Colon (tissue), 2 donors: ENCODE results near the gene PBX1.

ENCODE experiments used
- FAIRE-seq: peaks from 2 replicates; lab custom pipeline; 2012; peaks lifted over from hg19 to GRCh38; lab: Jason Lieb, UNC
- donor health status: control.
- donor health status: control.

PBX1 gene

DNA sequence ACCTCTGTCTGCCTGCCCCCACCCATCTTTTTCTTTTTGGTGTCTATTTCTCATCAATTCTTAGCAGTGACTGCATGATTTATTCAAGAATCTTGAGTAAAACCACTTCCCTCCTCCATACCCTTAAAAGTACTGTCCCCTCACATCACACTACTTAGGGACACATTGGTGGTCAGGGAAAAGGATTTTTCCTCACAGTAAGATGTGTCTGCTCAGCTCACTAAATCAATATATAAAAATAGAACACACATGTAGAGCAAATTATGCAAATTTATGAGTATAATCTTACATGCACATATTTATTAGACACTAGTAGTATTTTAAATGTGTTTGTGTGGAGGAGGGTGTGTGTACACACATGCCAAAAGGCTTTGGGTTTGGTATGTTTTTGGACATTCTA lies 202.0 kb downstream of the PBX1 start:
- no peak for FAIRE-seq

DNA sequence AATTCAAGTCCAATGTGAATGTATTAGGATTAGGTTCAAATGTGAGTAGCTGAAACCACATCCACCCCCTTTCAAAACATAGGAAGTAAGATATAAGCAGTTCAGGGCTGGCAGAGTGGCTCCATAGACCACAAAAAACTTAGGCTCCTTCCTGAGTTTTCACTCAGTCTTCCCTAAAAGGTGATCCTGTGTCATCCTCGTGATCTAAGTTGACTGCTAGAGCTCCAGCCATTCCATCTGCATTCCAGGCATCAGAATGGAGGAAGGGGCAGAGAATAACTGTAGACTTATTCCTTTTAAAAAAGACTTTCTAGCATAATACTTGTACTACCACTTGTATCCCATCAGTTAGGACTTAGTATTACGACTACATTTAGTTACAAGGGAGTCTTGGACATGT lies 204.1 kb downstream of the PBX1 start:
- FAIRE-seq, result no peak

DNA sequence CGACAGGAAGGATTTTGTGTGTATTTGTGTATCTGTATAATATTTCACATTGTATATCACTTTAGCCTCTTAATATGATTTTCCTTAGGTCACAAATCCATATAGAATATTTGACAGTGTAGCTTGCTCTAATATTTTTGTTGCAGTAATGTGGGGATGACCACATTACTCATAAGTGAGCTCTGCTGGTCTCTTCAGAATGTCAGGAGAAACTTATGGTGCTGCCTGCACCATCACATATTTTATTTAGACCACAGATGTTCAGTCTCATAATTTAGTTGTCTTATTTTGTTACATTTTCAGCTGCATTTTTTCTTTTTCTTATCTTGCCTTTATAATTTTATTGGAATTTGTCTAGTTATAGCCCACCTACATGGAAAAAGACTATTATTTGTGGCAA lies 205.3 kb downstream of the PBX1 start:
- FAIRE-seq, result no peak

DNA sequence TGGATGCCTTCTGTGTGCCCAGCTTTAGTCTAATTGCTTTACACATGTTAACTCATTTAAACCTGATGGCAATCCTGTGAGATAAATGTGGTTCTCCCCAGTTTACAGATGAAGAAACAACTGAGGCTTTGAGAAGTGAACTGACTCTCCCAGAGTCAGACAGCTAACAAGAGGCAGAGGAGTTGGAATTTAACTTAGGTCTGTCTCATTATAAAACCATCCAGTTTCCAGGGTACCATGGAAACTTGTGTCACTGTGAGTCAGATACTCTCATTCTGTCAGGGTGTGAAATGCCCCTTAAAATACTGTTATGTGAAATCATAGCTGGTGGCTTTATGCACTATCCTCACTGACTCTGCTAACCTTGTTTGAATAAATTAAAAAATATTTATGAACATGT lies 206.6 kb downstream of the PBX1 start:
- FAIRE-seq, result no peak

DNA sequence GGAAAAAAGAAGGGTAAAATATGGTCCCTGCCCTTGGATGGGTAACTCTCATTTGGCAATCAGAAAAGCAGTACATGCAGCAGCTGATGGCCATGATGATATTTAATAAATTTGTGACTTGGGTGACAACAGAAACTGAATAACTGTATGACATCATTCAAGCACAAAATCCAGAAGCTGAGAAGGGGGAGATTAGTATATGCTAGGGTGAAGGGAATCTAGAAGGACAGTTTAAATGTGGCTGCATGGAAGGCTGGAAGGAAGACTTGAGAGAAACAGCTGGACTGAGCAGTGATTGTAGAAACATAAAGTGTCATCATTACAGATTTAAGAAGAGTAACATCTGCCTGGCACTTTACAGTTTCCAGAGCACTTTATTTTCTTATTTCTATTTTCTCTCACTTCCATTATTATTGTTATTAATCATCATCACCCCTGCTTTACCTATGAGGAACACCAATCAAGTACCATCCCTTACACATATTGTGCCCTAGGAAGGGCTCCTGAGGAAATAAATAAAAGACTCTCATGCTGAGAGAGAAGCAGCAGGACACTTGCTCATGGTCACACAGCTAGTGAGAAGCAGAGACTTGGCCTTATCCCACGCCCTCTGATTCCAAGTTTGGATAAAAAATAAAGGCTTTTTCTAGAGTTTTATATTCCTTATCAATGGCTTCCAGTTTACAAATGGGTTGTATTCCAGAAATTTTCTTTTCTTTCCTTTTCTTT lies 207.2 kb downstream of the PBX1 start:
- FAIRE-seq, result no peak

DNA sequence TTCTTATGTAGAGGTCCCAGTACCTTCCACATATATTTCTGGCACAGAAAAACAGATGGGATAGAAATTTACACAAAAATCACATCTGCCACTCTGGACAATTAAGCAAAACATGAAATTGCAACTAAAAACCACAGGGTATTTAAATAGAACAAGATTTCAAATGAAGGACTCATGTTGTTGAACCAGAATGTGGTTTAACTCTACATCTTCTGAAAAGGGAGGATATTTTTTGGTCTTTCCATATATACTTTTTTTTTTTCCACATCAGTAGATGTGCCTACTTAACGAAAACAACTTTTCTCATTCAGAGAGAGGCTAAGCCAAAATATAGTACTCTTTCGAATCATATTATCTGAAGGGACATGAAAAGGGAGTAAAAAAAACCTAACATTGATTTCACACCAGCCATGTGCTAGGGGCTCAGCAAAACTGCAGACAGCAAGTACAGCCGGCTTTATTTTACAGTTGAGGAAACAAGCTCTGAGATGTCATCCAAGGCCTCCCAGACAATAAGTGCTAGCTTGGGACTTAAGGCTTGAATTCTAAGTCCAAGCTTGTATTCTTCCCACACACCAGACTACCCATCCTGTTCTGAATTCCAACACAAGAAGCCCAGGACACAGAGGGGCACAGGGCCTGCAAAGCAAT lies 208.9 kb downstream of the PBX1 start:
- no peak for FAIRE-seq

DNA sequence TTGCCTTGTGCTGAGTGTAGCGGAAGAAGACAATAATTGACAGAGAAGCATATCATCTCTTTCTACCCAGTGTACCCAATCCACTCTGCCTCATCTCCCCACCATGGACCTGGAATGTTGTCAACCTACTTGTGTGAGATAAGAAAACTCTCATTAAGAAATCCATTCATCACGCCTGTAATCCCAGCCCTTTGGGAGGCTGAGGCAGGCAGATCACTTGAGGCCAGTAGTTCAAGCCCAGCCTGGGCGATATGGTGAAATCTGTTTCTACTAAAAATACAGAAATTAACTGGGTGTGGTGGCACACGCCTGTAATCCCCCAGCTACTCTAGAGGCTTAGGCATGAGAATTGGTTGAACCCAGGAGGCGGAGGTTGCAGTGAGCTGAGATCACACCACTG lies 209.6 kb downstream of the PBX1 start:
- FAIRE-seq, result no peak

DNA sequence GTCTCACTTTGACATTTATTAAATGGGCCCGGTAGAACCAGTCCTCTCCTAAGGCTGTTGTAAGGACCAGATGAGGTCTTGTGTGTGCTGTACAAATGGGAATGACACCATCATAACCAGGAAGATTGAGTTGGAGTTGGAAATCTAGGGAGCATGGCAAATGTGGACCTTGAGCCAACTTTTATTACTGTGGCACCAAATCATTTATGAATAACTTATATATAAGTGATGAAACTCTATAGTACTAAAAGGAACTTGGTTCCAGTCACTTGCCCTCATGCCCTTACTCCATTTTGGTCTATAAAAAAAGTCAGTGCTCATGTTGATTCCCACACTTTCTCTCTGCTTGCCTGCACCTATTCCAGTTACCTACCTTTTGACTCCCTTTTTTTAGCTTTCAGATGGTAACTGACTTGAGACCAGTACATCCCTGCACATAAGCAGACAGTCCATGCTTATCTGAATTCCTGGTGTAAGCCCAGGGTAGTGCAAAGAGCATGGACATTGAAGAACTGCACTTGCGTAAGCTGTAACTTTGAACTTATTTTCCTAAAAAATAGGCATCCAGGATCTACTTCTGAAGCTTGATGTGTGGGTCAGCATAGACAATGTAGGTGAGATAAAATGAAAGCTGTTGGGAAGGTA lies 210.6 kb downstream of the PBX1 start:
- no peak for FAIRE-seq

DNA sequence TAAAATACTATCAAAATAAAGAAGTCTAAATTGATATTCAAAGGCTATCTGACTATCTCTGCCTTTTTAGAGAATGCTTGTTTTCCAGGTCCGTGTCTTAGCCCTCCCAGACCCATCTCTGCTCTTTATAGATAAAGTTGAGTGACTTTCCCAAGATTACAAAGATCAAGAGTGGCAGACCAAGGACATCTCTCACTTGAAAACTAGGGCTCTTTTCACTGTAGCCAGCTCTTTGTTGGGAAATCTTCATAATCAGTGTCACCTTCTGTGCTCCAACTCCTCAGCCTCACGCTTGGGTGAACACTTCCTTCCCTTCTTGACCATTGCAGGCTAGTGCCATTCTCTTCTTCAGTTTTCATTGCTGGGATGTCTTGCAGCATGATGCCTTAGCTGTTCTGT lies 211.1 kb downstream of the PBX1 start:
- FAIRE-seq, result no peak

DNA sequence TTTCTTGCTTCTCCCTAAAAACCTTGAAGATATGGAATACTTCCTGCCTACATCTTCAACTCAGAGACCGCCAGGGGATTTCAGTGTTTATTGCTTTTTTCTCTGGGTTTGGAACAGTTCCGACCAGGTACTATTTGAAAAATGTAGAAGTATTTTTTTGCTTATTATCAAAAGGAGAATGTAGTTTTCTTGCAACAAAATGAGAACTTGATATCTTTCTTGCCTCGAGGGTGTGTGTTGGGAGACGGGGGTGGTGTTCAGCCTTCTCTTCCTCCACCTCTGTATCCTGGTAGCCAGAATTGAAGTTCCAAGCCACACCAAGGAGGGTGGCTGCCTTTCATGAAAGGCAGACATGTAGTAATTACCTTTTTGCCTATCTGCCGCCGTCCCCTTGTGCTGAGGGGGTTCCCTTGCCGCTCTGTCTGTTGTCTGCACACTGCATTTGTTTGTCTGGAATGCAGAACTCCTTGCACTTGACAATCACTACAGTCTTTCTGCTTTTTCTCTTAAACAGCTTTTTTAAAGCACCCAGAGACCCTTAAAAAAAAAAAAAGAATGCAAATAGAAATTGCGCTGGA lies 212.1 kb downstream of the PBX1 start:
- FAIRE-seq, result no peak

DNA sequence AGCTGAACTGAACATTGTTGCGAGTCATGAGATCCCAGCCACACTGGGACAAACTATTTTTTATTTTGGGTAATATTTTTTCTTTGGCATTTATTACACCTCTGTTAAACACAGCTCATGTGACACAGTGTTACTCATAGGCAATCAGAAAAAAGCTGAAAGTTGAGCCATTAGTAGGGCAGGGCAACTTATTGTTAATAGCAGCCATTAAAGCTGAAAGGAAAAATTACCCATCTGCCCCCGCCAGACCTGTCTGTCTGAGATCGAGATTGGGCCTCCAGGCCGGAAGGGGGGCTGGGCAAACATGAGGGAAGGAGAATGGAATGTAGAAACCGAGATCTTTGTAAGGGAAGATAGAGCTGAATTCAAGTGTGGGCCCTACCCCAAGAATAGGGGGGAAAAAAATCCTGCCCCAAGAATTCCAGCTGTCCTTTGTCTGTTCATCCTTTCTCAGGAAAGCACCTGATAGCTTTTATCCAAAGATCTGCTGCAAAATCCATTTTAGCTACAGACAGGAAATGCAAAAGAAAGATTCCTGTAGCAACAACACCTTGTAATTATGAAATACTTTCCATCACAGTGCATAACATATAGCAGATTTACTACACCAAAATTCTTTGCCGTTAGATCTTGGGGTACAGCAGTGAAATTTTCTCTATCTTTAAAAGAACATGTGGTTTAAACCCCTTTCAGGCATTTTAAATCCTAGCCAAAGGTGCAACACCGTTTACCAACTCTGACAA lies 212.8 kb downstream of the PBX1 start:
- FAIRE-seq, result no peak

DNA sequence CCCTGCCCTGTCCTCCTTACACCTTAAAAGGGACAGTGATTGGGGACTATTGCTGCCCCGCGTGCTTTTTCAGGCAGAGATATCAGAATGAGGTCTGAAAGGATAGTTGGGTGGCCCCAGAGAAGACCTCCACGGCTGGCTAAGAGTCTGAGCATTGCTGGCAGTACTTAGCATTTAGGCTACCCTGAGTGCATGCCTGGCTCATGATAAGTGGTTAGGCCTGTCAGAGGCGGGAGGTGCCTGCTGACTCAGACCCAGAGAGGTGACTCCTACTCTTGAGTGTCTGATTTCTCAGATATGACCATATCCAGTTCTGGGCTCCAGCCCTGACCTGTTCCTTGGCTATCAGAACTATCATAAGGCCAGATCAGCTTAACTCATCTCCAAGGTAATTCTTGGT lies 213.7 kb downstream of the PBX1 start:
- FAIRE-seq, result no peak

DNA sequence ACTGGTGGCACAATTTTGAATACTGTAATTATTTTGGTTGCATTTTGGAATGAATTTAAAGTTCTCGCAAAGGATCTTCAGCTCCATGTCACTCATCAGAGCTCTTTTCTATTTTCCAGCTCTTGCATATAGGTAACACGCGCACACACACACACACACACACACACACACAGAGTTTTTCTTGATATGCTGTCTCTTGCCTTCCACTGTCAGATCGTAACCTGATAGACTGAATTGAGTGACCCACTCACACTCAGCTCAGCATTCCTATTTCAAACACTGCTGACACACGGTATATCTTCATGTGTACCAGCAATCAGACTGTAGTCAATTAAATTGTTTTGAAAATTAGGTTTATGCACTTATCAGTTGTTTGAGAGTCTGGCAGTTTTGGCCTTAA lies 214.1 kb downstream of the PBX1 start:
- no peak for FAIRE-seq

DNA sequence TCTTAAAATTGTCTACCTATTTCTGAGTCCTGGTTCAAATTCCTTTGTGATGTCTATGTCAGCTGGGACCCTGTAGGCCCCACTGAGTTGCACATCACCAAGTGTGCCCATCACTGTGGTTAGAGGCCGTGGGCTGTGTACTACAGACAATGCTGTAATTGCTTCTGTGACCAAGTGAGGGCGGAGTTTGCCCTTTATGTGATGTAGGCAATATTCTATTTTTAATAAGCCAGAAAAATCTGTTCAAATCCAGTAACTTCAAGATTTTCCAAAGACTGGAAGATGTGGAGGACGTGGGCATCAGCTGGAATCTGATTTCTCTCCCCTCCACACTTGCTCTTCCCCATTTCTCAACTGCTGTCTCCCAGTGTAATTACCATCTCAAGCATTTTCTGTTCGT lies 215.4 kb downstream of the PBX1 start:
- no peak for FAIRE-seq

DNA sequence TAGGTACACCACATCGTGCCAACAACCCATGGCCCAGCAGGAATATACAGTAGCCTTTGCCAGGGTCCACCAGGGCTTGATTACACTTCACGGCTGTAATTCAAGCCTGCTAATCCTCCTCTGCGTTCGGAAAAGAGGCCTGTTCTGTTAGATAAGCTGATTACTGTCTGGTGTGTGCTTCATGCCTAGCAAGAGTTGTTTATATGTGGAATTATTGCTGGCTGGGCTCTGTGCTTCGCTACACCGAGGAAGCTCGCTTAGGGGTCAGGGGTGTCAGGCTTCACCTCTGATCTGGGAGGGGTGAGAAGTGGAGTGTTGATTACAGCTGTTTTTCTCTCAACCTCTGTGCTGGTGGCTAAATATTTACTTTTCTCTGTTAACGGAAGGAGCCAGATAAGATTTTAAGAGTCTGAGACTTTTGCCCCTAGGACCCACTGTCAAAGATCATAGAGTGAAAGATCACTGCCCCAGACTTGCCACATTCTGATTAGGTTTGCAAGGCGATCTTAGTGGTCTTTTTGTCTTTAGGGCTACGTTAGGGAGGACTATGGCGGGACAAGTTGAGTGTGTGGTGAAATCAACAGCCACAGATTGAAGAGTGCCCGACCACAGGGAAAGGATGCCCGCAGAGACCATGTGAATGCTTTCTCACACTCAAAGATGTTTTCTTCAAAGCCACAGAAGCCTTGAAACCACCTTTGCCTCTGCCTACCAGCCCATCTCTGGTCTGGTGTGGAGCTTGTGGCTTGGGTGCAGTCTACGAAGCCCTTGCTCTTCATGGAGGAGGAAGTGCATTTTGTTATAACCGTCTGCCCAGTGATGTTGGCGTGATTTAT lies 216.1 kb downstream of the PBX1 start:
- FAIRE-seq, result no peak

DNA sequence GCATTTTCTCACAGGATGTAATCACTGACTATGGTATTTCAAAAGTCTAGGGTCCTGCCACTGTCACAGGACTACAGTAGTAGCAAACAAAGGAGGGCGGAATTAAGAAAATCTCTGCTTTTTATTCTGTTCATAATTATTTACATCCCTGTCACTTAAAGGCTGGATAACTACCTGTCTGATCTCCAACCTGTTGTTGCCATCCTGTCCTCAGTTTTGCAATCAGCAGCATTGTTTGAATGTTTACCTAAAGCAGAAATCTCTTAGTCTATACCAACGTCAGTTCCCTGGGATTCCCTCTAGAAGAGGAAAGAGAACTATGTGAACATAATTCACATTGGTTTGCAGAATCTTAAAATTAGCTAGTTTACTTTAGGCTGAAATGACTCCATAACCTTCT lies 218.5 kb downstream of the PBX1 start:
- no peak for FAIRE-seq

DNA sequence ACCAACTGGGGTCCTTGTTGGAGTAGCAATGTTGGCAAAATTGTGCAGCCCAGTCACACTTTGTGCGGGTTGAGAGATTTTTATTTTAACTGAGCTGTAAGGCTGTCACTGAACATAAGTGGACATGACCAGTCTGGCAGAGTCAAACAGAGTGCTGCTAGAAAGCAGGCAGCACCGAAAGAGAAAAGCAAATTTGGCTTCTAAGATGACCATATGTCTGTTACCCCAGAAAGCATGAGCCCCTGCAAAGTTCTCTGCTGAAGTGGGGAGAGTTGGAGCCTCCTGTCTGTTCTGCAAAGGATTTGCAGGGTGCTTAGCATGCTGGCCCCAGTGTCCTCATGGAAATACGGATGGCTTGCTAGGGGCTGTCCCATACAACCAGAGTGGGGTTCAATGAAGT lies 220.4 kb downstream of the PBX1 start:
- FAIRE-seq, result no peak

DNA sequence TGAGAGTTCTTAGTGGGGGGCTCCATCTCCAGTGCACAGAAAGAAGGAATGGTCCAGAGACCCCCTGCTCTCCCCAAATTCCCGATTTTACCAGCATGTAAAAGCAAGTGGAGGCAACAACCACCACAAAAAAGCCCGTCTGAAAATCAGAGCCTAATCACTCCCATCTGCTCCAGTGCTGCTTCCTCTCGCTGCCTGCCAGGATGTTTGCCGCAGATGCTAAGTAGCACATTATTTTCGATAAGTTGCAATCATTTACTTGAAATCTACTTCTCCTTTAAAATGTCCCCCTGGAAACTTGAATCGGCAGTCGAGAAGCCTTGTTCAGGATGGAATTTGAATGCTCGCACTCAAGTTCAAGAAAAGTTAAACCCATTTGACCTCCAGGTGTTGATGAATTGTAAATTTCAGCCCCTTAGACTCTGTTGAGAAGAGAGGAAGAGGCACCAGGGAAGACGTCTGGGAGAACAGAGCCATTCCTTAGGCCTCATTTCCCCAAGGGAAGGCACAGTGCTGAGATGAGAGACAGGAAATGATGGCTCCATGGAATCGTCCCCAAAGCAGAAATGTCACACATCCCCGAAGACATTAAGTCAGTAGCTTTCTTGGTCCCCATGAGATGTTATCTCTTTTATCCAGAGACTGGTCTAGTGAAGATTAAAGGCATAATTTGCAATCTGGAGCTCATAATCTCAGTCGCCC lies 221.3 kb downstream of the PBX1 start:
- FAIRE-seq, result no peak

DNA sequence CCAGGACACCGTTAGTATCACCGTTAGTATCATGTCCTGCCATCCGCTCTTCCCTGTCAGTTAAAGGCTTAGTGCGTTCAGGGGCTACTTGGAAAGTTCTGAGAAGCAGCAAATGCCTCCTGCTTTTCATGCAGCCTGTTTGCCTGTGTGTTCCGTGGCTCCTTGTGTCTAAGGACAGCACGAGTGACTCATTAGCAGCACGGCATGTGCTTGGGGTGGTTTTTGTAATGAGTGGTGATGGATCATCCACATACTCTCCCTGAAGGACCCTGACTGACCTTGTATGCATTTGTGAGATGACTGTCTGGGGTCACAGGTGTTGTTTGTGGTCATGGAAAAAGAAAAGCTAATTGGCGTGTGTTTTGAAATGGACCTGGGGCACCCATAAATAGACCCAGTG lies 221.9 kb downstream of the PBX1 start:
- FAIRE-seq, result no peak

DNA sequence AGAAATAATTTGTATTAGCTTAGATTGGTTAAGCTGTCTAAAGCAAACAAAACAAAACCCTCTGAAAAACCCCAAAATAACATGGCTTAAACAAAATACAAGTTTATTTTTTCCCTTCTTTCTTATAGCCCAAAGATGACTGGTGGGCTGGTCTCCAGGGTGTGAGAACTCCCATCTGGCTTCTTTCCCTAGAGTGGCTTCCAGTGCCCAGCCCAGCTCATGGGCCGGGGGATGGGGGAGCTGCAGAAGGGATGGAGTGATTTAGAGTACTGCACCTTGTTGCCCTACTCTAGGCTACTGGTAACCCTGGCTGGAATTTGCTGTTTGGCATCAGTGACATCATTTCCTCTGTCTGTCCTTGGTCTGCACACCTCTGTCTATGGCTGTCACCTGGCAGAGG lies 223.0 kb downstream of the PBX1 start:
- no peak for FAIRE-seq
